Measurements from ENCODE around the gene NAIF1. TPM values are rescaled to one million over a fixed set of nuclear protein-coding genes. Genes with fewer than 3 reads are reported as not detected.

The NAIF1 gene
- total RNA-seq, 4 donors from 2014 or later, result 0.60 to 23.2 (median 14.0) TPM

GRCh38 chr9:128088253-128088945 is 21.3 kb upstream of the NAIF1 start:
- H3K27ac ChIP-seq, result peak overlapping the region in 2 of 4 donors; percentile 2 to 10
- in situ Hi-C loops (cut with MboI; ENCODE audit: low pct_ligation_motif_present in 1 of 4, low pct_unique_long_range_greater_than_20kb in 1 of 4, low sequenced_read_pairs in 3 of 4), result no loop called here

GRCh38 chr9:128087262-128087661 is 20.1 kb upstream of the NAIF1 start:
- Histone ChIP-seq H3K36me3 (no peaks in the 10 kb centered on the region), H3K27ac (no peak overlapping the region), H3K4me1 (peaks cover 11 to 50% (median 20%) of the 10 kb centered on the region in 4 donors), H3K4me3 (no peak overlapping the region), H3K9me3 (no peaks in the 10 kb centered on the region), H3K27me3 (no peaks in the 10 kb centered on the region)
- no peak for DNase-seq
- in situ Hi-C loops (cut with MboI; ENCODE audit: low pct_ligation_motif_present in 1 of 4, low pct_unique_long_range_greater_than_20kb in 1 of 4, low sequenced_read_pairs in 3 of 4), result no loop called here
- intact Hi-C loops (cut with DNase I; ENCODE audit: low total_unique reads), result no loop called here
- TF ChIP-seq POLR2A (IDR thresholded peaks at IDR 0.05) (no peak), EP300 (IDR thresholded peaks at IDR 0.05; ENCODE audit: low read depth) (no peak), CTCF (IDR thresholded peaks at IDR 0.05) (no peak), POLR2AphosphoS5 (IDR thresholded peaks at IDR 0.05) (no peak)
- WGBS, 2 donors (ENCODE audit: low coverage in 1 of 2), result 79 to 88% methylated on average over 10 of the region's 10 CpGs

More at GRCh38 chr9:128088253-128088945, 21.3 kb upstream of the NAIF1 start:
- H3K36me3 ChIP-seq, result no peaks in the 10 kb centered on the region
- H3K27me3 ChIP-seq, result no peaks in the 10 kb centered on the region
- intact Hi-C loops (cut with DNase I; ENCODE audit: low total_unique reads), result no loop called here
- TF ChIP-seq CTCF (IDR thresholded peaks at IDR 0.05) (no peak), POLR2A (IDR thresholded peaks at IDR 0.05) (no peak), EP300 (IDR thresholded peaks at IDR 0.05; ENCODE audit: low read depth) (no peak), POLR2AphosphoS5 (IDR thresholded peaks at IDR 0.05) (no peak)
- DNase-seq, result no peak
- H3K4me3 ChIP-seq, result no peak overlapping the region
- H3K9me3 ChIP-seq, result no peaks in the 10 kb centered on the region
- 77 to 92% methylated on average over 4 to 9 of the region's 9 CpGs for WGBS, 2 donors (ENCODE audit: low coverage in 1 of 2)
- H3K4me1 ChIP-seq, result peaks cover 13 to 57% (median 24%) of the 10 kb centered on the region in 4 donors

GRCh38 chr9:128085943-128086342 is 18.8 kb upstream of the NAIF1 start:
- Histone ChIP-seq H3K27ac (peak overlapping the region in 3 of 4 donors; percentile 23 to 62 (median 57)), H3K4me3 (no peak overlapping the region), H3K9me3 (no peaks in the 10 kb centered on the region), H3K27me3 (no peaks in the 10 kb centered on the region), H3K4me1 (peaks cover 12 to 50% (median 24%) of the 10 kb centered on the region in 4 donors), H3K36me3 (no peaks in the 10 kb centered on the region)
- in situ Hi-C loops (cut with MboI; ENCODE audit: low pct_ligation_motif_present in 1 of 4, low pct_unique_long_range_greater_than_20kb in 1 of 4, low sequenced_read_pairs in 3 of 4) (no loop called here), intact Hi-C loops (cut with DNase I; ENCODE audit: low total_unique reads) (no loop called here)
- TF ChIP-seq POLR2AphosphoS5 (IDR thresholded peaks at IDR 0.05) (peak in 2 of 3 donors; percentile 15 to 28), CTCF (IDR thresholded peaks at IDR 0.05) (no peak)
- no peak for DNase-seq
- WGBS, 2 donors (ENCODE audit: low coverage in 1 of 2), result 67 to 72% methylated on average over 4 of the region's 4 CpGs

- no peak for DNase-seq
- Histone ChIP-seq H3K27me3 (no peaks in the 10 kb centered on the region), H3K9me3 (no peaks in the 10 kb centered on the region), H3K4me1 (peaks cover 19 to 58% (median 30%) of the 10 kb centered on the region in 4 donors), H3K4me3 (no peak overlapping the region), H3K36me3 (no peaks in the 10 kb centered on the region), H3K27ac (peak overlapping the region in 1 of 4 donors; percentile 40)
- intact Hi-C loops (cut with DNase I; ENCODE audit: low total_unique reads), result no loop called here
- TF ChIP-seq POLR2A (IDR thresholded peaks at IDR 0.05), result no peak
- no peak for TF ChIP-seq CTCF (IDR thresholded peaks at IDR 0.05)
- TF ChIP-seq EP300 (IDR thresholded peaks at IDR 0.05; ENCODE audit: low read depth), result no peak
- TF ChIP-seq POLR2AphosphoS5 (IDR thresholded peaks at IDR 0.05), result no peak
- in situ Hi-C loops (cut with MboI; ENCODE audit: low pct_ligation_motif_present in 1 of 4, low pct_unique_long_range_greater_than_20kb in 1 of 4, low sequenced_read_pairs in 3 of 4), result no loop called here
- WGBS, 2 donors (ENCODE audit: low coverage in 1 of 2), result 85 to 91% methylated on average over 4 of the region's 4 CpGs
Measured at GRCh38 chr9:128084746-128085145, 17.6 kb upstream of the NAIF1 start.

Measured in transverse colon (tissue), 4 donors.